Fibroblast of lung (primary cell): Measurements from ENCODE around the gene AASDH. TPM values are rescaled to one million over a fixed set of nuclear protein-coding genes. Genes with fewer than 3 reads are reported as not detected.

Source experiments
- DNase-seq, 2 donors: peaks; one replicate each; pipeline versions ENCODE4 v3.0.0 to v3.0.0-alpha.2; 2010; ENCODE audit warnings: low read depth in 2 of 2
- H2AFZ ChIP-seq: 2 replicates; pipeline ENCODE4 v1.5.1; 2012; ENCODE audit warnings: low read length, control low read depth, inconsistent platforms
- H3K27ac ChIP-seq: 2 replicates; pipeline ENCODE4 v1.5.1; 2011; ENCODE audit warnings: low read length, control low read depth; ENCODE audit not compliant: insufficient read depth
- H3K27me3 ChIP-seq: 2 replicates; pipeline ENCODE4 v1.5.1; 2011; ENCODE audit warnings: mild to moderate bottlenecking, low read length; ENCODE audit not compliant: control insufficient read depth, insufficient read depth
- H3K36me3 ChIP-seq: 2 replicates; pipeline ENCODE4 v1.5.1; 2011; ENCODE audit warnings: low read length; ENCODE audit not compliant: control insufficient read depth, insufficient read depth
- H3K4me1 ChIP-seq: 2 replicates; pipeline ENCODE4 v1.5.1; 2011; ENCODE audit warnings: low read length; ENCODE audit not compliant: control insufficient read depth, insufficient read depth; ENCODE audit errors: extremely low read depth
- H3K4me2 ChIP-seq: 2 replicates; pipeline ENCODE4 v1.5.1; 2011; ENCODE audit warnings: low read length, control low read depth; ENCODE audit not compliant: insufficient read depth; ENCODE audit errors: extremely low read depth
- H3K4me3 ChIP-seq, 4 experiments: fragments of 200-600 bp in 1 of 4; sonication (generic) in 1 of 4; replicated peaks in 1 of 4; 2 replicates each; pipeline ENCODE4 v1.5.1; 2011 to 2016; ENCODE audit warnings: low read length in 4 of 4, low read depth in 3 of 4, mild to moderate bottlenecking in 3 of 4, control low read depth in 2 of 4, inconsistent platforms in 1 of 4, mixed read lengths in 1 of 4; ENCODE audit not compliant: insufficient read depth in 1 of 4; ENCODE audit errors: control extremely low read depth in 1 of 4
- H3K79me2 ChIP-seq: 2 replicates; pipeline ENCODE4 v1.5.1; 2012; ENCODE audit warnings: mild to moderate bottlenecking, low read length, inconsistent platforms; ENCODE audit not compliant: control insufficient read depth, insufficient read depth
- H3K9ac ChIP-seq: 2 replicates; pipeline ENCODE4 v1.5.1; 2011; ENCODE audit warnings: mild to moderate bottlenecking, low read length, control low read depth; ENCODE audit not compliant: insufficient read depth
- H3K9me3 ChIP-seq: 2 replicates; pipeline ENCODE4 v1.5.1; 2012; ENCODE audit warnings: low read depth, low read length; ENCODE audit not compliant: control insufficient read depth, insufficient read depth
- H4K20me1 ChIP-seq: 2 replicates; pipeline ENCODE4 v1.5.1; 2011; ENCODE audit warnings: low read length; ENCODE audit not compliant: control insufficient read depth, insufficient read depth; ENCODE audit errors: extremely low read depth
- EZH2 ChIP-seq: IDR thresholded peaks from 2 replicates; pipeline ENCODE4 v1.5.1; 2012; ENCODE audit warnings: low read length, control low read depth, mild to moderate bottlenecking; ENCODE audit errors: missing control alignments
- polyA plus RNA-seq, 2 donors: library from polyadenylated mRNA; depleted of rRNA in 1 of 2; stranded (reverse) in 1 of 2; unstranded in 1 of 2; fragments of >200 nt; gene quantifications; 2 replicates each; pipeline ENCODE4 v1.2.1, GENCODE V29; 2011 to 2012; ENCODE audit warnings: missing spikeins in 1 of 2
- total RNA-seq: library from RNA; depleted of rRNA; stranded (reverse); fragments of >200 nt; gene quantifications from 2 replicates; pipeline ENCODE4 v1.2.1, GENCODE V29; 2014
- TF ChIP-seq, protein P1 (sequence below), 2 donors: IDR thresholded peaks in 1 of 2; conservative IDR thresholded peaks in 1 of 2; 1 replicate in 1 of 2; 2 replicates in 1 of 2; pipeline ENCODE4 v1.5.1; 2011 to 2012; ENCODE audit warnings: low read length in 2 of 2, control low read depth in 1 of 2, inconsistent platforms in 1 of 2, low read depth in 1 of 2, mild to moderate bottlenecking in 1 of 2

AASDH gene
- total and polyA plus RNA-seq, 2 donors (not counting 1 experiment from before 2014, with no cell fraction given): 10.0 to 24.6 TPM

- Histone ChIP-seq H3K4me2 (peak overlapping the region; percentile 29), H3K4me1 (no peaks in the 10 kb centered on the region), H3K36me3 (no peaks in the 10 kb centered on the region), H3K9ac (no peak overlapping the region), H3K79me2 (peaks cover 15% of the 10 kb centered on the region), H3K27ac (no peak overlapping the region), H4K20me1 (no peaks in the 10 kb centered on the region), H3K4me3 (no peak overlapping the region), H3K27me3 (no peaks in the 10 kb centered on the region), H2AFZ (no peak overlapping the region), H3K9me3 (no peaks in the 10 kb centered on the region)
- DNase-seq: peak; percentile 15 to 64
- no peak for TF ChIP-seq EZH2
- TF ChIP-seq, protein P1, sequence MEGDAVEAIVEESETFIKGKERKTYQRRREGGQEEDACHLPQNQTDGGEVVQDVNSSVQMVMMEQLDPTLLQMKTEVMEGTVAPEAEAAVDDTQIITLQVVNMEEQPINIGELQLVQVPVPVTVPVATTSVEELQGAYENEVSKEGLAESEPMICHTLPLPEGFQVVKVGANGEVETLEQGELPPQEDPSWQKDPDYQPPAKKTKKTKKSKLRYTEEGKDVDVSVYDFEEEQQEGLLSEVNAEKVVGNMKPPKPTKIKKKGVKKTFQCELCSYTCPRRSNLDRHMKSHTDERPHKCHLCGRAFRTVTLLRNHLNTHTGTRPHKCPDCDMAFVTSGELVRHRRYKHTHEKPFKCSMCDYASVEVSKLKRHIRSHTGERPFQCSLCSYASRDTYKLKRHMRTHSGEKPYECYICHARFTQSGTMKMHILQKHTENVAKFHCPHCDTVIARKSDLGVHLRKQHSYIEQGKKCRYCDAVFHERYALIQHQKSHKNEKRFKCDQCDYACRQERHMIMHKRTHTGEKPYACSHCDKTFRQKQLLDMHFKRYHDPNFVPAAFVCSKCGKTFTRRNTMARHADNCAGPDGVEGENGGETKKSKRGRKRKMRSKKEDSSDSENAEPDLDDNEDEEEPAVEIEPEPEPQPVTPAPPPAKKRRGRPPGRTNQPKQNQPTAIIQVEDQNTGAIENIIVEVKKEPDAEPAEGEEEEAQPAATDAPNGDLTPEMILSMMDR (conservative IDR thresholded peaks at IDR 0.05 in 1 of 2, IDR thresholded peaks at IDR 0.05 in 1 of 2; ENCODE audit: low read depth in 1 of 2, low read length in 2 of 2): peak; percentile 58 to 71
Measured at GRCh38 chr4:56424697-56425514, 37.6 kb upstream of the AASDH start.

DNA sequence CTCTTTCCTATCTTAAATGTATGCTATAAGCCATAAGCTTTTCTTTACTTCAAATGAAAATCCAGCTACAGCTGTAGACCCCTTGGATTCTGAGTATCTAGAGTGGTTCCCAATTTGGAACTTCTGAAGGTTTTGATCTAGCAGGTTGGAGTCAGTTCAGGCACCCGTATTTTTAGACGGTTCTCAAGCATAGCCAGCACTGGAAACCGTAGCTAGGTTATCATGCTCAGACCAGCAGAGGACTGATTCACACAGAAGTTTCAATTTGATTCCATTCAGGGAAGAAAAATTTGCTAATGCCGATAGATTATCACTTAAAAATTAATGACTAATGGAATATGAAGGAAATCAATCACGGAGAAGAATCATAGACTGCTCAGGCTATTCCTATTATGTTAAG, 36.9 kb upstream of the AASDH start:
- Histone ChIP-seq H3K9ac (no peak overlapping the region), H2AFZ (no peak overlapping the region), H3K36me3 (no peaks in the 10 kb centered on the region), H3K4me2 (no peak overlapping the region), H3K4me3 (no peak overlapping the region), H3K27me3 (no peaks in the 10 kb centered on the region), H3K79me2 (peaks cover 17% of the 10 kb centered on the region), H4K20me1 (no peaks in the 10 kb centered on the region), H3K9me3 (no peaks in the 10 kb centered on the region), H3K4me1 (no peaks in the 10 kb centered on the region), H3K27ac (no peak overlapping the region)
- TF ChIP-seq EZH2: no peak
- TF ChIP-seq, protein P1 (conservative IDR thresholded peaks at IDR 0.05 in 1 of 2, IDR thresholded peaks at IDR 0.05 in 1 of 2; ENCODE audit: low read depth in 1 of 2, low read length in 2 of 2): no peak
- DNase-seq: no peak

DNA sequence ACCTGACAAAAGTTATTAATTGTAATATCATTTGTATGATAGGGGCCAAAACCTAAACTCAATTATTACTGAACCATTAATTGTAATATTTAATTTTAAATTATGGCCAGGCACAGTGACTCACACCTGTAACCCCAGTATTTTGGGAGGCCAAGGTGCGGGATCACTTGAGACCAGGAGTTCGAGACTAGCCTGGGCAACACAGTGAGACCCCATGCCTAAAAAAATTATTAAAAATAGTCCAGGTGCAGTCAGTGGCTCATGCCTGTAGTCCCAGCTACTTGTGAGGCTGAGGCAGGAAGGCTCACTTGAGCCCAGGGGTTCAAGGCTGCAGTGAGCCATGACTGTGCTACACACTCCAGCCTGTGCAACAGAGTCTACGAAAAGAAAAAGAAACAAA, 30.1 kb upstream of the AASDH start:
- no peak overlapping the region for H3K4me3 ChIP-seq
- no peaks in the 10 kb centered on the region for H3K36me3 ChIP-seq
- no peak for DNase-seq
- no peak overlapping the region for H3K27ac ChIP-seq
- H3K4me2 ChIP-seq: no peak overlapping the region
- no peak overlapping the region for H3K9ac ChIP-seq
- no peaks in the 10 kb centered on the region for H3K27me3 ChIP-seq
- no peak overlapping the region for H2AFZ ChIP-seq
- no peaks in the 10 kb centered on the region for H3K4me1 ChIP-seq
- no peaks in the 10 kb centered on the region for H3K9me3 ChIP-seq
- H3K79me2 ChIP-seq: peaks cover 9% of the 10 kb centered on the region
- H4K20me1 ChIP-seq: no peaks in the 10 kb centered on the region
- TF ChIP-seq, protein P1 (conservative IDR thresholded peaks at IDR 0.05 in 1 of 2, IDR thresholded peaks at IDR 0.05 in 1 of 2; ENCODE audit: low read depth in 1 of 2, low read length in 2 of 2): no peak
- TF ChIP-seq EZH2: no peak
